Loucy (cell line): ENCODE results near the gene LRRC56.

Source experiments
- H2AFZ ChIP-seq: fragments of 200-600 bp; sonication (generic); 2 replicates; pipeline ENCODE4 v1.6.0; 2016; ENCODE audit warnings: antibody characterized with exemption, mild to moderate bottlenecking, low read length, moderate library complexity
- H3F3A ChIP-seq: fragments of 200-600 bp; 2 replicates; pipeline ENCODE4 v1.6.0; 2016; ENCODE audit warnings: antibody characterized with exemption, low read depth, mild to moderate bottlenecking
- H3K27me3 ChIP-seq: fragments of 200-600 bp; sonication (generic); 2 replicates; pipeline ENCODE4 v1.6.1; 2014; ENCODE audit warnings: low read length, mild to moderate bottlenecking; ENCODE audit not compliant: insufficient read depth, poor library complexity, severe bottlenecking
- H3K36me3 ChIP-seq: fragments of 200-600 bp; sonication (generic); 2 replicates; pipeline ENCODE4 v1.6.1; 2016; ENCODE audit warnings: low read length; ENCODE audit not compliant: insufficient read depth
- H3K4me1 ChIP-seq: fragments of 200-600 bp; sonication (generic); 2 replicates; pipeline ENCODE4 v1.5.1; 2014; ENCODE audit warnings: low read length, mild to moderate bottlenecking; ENCODE audit not compliant: insufficient read depth, poor library complexity, severe bottlenecking
- H3K4me2 ChIP-seq: fragments of 200-600 bp; sonication (generic); 2 replicates; pipeline ENCODE4 v1.6.0; 2014; ENCODE audit warnings: antibody characterized with exemption, low read length, low read depth, mild to moderate bottlenecking; ENCODE audit not compliant: poor library complexity, severe bottlenecking
- H3K4me3 ChIP-seq: fragments of 200-600 bp; sonication (generic); 2 replicates; pipeline ENCODE4 v1.5.1; 2014; ENCODE audit warnings: low read length, mild to moderate bottlenecking, mixed read lengths; ENCODE audit not compliant: poor library complexity, severe bottlenecking
- H3K79me2 ChIP-seq: fragments of 200-600 bp; sonication (generic); 2 replicates; pipeline ENCODE4 v1.6.1; 2014; ENCODE audit warnings: low read length; ENCODE audit not compliant: insufficient read depth
- H3K9ac ChIP-seq: fragments of 200-600 bp; sonication (generic); 2 replicates; pipeline ENCODE4 v1.6.0; 2014; ENCODE audit warnings: mild to moderate bottlenecking, low read depth, low read length, moderate library complexity; ENCODE audit not compliant: poor library complexity, severe bottlenecking
- H3K9me2 ChIP-seq: fragments of 200-600 bp; sonication (generic); replicated peaks from 2 replicates; pipeline ENCODE4 v1.6.1; 2016; ENCODE audit warnings: low read depth, low read length, mixed read lengths
- H3K9me3 ChIP-seq: fragments of 200-600 bp; sonication (generic); 2 replicates; pipeline ENCODE4 v1.6.1; 2014; ENCODE audit warnings: mild to moderate bottlenecking, antibody characterized with exemption, low read length, low read depth; ENCODE audit not compliant: insufficient read depth
- H4K20me1 ChIP-seq: fragments of 200-600 bp; sonication (generic); 2 replicates; pipeline ENCODE4 v1.6.0; 2014; ENCODE audit warnings: antibody characterized with exemption, low read length, mild to moderate bottlenecking; ENCODE audit not compliant: insufficient read depth, poor library complexity, severe bottlenecking
- EZH2phosphoT487 ChIP-seq: fragments of 200-600 bp; IDR thresholded peaks from 2 replicates; pipeline ENCODE4 v1.6.1; 2018; ENCODE audit warnings: antibody characterized with exemption, mild to moderate bottlenecking, moderate library complexity, borderline replicate concordance
- TF ChIP-seq, protein P1 (sequence below): fragments of 200-600 bp; sonication (generic); conservative IDR thresholded peaks from 2 replicates; pipeline ENCODE4 v1.5.1; 2014; ENCODE audit warnings: mild to moderate bottlenecking, antibody characterized with exemption, low read length

LRRC56 gene

DNA sequence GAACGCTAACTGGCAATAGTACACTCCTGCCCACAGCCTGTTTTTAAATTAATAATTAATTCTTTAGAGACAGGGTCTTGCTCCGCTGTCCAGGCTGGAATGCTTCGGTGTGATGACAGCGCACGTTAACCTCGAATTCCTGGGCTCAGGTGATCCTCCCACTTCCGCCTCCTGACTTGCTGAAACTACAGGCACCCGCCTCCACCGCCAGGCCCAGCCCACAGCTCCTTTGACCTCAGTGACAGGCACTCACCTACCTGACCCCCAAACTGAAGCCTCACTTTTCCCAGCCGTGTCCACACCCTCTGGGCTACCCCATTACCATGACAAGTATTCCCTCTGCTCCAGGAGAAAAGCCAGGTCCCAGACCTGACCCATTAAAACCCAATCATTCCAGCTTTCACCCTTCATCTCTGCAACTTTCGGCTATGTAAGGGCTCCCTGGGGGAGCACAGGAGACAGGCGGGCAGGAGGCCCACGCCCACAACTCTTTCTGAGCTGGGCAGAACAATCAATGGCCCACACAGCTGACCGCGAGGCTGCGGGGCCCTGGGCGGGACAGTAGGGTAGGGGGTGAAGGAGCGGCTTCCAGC, 22.5 kb downstream of the LRRC56 start:
- Histone ChIP-seq H2AFZ (no peak overlapping the region), H3K27me3 (no peaks in the 10 kb centered on the region), H3F3A (no peaks in the 10 kb centered on the region), H3K9ac (peak overlapping the region; percentile 67), H3K9me3 (no peaks in the 10 kb centered on the region), H3K4me3 (peak overlapping the region; percentile 98), H3K36me3 (no peaks in the 10 kb centered on the region), H3K79me2 (peaks cover 13% of the 10 kb centered on the region), H3K9me2 (no peaks in the 10 kb centered on the region), H4K20me1 (peaks cover 16% of the 10 kb centered on the region), H3K4me2 (peak overlapping the region; percentile 77), H3K4me1 (peaks cover 16% of the 10 kb centered on the region)
- TF ChIP-seq EZH2phosphoT487, result no peak
- TF ChIP-seq, protein P1, sequence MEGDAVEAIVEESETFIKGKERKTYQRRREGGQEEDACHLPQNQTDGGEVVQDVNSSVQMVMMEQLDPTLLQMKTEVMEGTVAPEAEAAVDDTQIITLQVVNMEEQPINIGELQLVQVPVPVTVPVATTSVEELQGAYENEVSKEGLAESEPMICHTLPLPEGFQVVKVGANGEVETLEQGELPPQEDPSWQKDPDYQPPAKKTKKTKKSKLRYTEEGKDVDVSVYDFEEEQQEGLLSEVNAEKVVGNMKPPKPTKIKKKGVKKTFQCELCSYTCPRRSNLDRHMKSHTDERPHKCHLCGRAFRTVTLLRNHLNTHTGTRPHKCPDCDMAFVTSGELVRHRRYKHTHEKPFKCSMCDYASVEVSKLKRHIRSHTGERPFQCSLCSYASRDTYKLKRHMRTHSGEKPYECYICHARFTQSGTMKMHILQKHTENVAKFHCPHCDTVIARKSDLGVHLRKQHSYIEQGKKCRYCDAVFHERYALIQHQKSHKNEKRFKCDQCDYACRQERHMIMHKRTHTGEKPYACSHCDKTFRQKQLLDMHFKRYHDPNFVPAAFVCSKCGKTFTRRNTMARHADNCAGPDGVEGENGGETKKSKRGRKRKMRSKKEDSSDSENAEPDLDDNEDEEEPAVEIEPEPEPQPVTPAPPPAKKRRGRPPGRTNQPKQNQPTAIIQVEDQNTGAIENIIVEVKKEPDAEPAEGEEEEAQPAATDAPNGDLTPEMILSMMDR, result no peak

DNA sequence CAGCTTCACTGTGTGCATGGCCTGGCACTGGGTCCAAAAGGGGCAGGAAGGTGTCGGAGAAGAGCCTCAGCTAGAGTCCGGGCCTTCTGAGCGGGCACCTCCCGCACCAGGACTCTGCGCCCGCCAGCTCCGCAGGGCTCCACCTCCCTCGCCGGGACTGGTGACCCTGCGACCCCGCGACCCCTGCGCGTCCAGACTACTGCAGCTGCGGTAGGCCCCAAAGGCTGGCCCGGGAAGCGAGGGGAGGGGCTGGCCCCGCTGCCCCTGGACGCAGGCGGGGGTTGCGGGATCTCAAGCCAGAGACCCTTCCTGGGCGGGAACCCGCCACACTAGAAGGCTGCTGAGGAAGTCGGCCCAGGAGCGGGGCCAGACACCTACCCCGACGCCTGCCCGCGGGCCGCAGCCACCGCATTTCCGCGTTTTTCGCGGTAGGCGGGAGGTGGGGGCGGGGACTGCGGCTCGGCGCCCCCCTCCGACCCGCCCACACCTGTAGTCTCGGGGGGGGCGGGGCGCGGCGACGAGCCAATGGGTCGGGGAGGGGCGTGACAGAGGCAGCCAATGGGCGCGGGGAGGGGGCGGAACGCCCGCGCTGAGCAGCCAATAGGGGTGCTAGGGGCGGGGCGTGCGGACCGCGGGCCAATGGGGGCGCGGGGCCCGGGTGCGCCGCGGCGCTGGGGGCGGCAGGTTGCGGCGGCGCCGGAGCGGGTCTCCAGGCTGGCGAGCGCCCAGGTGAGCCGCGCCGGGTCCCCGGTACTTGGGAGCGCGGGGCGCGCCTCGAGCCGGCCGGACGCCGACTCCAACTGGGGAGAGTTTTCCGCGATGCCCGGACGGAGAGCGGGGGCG, 23.2 kb downstream of the LRRC56 start, which contains the start of the genes LMNTD2 and RASSF7:
LMNTD2 (minus strand) TSS at position 434 of the 843 bp plus-strand sequence; CDS start at position 412, 22 bp downstream.
RASSF7 (plus strand) TSS at position 666 of the 843 bp plus-strand sequence. CDS start 799 bp downstream, outside the sequence.
- peak within 1 kb of the TSS; percentile 78 for H3K9ac ChIP-seq
- H3K36me3 ChIP-seq, result no peaks in the 10 kb centered on the region
- peaks cover 16% of the 10 kb centered on the region for H4K20me1 ChIP-seq
- TF ChIP-seq, protein P1, result no peak
- H3K4me3 ChIP-seq, result peak within 1 kb of the TSS; percentile 98
- no peaks in the 10 kb centered on the region for H3K9me2 ChIP-seq
- H3K4me1 ChIP-seq, result peaks cover 16% of the 10 kb centered on the region
- peaks cover 13% of the 10 kb centered on the region for H3K79me2 ChIP-seq
- peak within 1 kb of the TSS; percentile 98 for H3K4me2 ChIP-seq
- H3K27me3 ChIP-seq, result no peaks in the 10 kb centered on the region
- H3F3A ChIP-seq, result no peaks in the 10 kb centered on the region
- peak within 1 kb of the TSS; percentile 85 for H2AFZ ChIP-seq
- no peaks in the 10 kb centered on the region for H3K9me3 ChIP-seq

DNA sequence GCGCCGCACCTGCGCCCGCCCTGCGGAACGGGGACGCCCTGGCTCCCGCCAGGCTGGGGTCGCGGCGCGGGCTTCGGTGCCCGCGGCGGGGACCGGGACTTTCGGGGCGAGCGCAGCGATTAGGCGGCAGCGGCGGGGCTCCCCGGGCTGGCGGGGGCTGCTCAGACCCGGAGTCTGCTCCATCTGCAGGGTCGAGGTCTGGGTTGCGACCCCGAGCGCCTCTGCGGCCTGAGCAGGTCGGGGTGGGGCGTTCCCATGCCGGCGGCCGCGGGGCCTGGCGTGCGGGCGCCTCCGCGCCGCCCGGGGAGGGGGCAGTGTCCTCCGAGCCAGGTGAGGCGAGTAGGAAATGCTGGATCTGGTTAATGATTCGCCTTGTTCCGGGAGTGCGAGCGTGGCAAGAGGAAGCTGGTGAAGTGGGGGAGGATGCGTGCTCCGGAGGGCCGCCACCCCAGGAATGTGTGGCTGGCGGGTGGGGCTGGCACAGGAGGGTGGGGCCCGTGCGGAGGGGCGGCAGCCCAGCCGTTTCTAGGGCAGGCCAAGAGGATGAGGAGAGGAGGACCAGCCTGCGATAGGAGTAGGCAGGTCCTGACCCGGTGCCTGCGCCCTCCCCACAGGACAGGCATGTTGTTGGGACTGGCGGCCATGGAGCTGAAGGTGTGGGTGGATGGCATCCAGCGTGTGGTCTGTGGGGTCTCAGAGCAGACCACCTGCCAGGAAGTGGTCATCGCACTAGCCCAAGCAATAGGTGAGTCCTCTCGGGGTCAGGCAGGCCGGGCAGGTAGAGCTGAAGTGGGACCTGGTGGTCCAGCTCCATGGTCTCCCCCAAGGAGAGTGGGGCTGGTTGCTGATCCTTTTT, 24.0 kb downstream of the LRRC56 start:
- TF ChIP-seq EZH2phosphoT487, result no peak
- TF ChIP-seq, protein P1, result no peak
- Histone ChIP-seq H3K4me2 (peak overlapping the region; percentile 98), H3K4me1 (peaks cover 19% of the 10 kb centered on the region), H3K9me3 (no peaks in the 10 kb centered on the region), H3K79me2 (peaks cover 22% of the 10 kb centered on the region), H4K20me1 (peaks cover 16% of the 10 kb centered on the region), H3K27me3 (no peaks in the 10 kb centered on the region), H3K4me3 (peak overlapping the region; percentile 98), H3K9ac (peak overlapping the region; percentile 78), H3K36me3 (no peaks in the 10 kb centered on the region), H3K9me2 (no peaks in the 10 kb centered on the region), H3F3A (no peaks in the 10 kb centered on the region), H2AFZ (peak overlapping the region; percentile 80; the same call in 1 of the 2 replicates)
